ENCODE results near the gene TNFSF12.

Gene TNFSF12

GRCh38 chr17:7579834-7580603 lies 31.2 kb downstream of the TNFSF12 start:
- intact Hi-C loops (cut with DNase I): loop anchor here (10.0 kb wide), 2 partner anchors 105 to 225 kb away; partner anchors contain the start of genes KCTD11, TMEM95, TP53 and WRAP53
- peak in 1 of 42 donors; percentile 43 for DNase-seq

GRCh38 chr17:7580604-7581575 lies 32.0 kb downstream of the TNFSF12 start:
- intact Hi-C loops (cut with DNase I): loop anchor here (10.0 kb wide), 1 partner anchor 104 kb away; the partner anchor contains the start of genes TP53 and WRAP53
- DNase-seq: peak in 11 of 42 donors; percentile 11 to 65 (median 34)

GRCh38 chr17:7582396-7583252 lies 33.8 kb downstream of the TNFSF12 start:
- DNase-seq: peak in 7 of 42 donors; percentile 12 to 47 (median 33)
- intact Hi-C loops (cut with DNase I): loop anchor here (10.0 kb wide), 1 partner anchor 102 kb away; the partner anchor contains the start of genes TP53 and WRAP53

DNA sequence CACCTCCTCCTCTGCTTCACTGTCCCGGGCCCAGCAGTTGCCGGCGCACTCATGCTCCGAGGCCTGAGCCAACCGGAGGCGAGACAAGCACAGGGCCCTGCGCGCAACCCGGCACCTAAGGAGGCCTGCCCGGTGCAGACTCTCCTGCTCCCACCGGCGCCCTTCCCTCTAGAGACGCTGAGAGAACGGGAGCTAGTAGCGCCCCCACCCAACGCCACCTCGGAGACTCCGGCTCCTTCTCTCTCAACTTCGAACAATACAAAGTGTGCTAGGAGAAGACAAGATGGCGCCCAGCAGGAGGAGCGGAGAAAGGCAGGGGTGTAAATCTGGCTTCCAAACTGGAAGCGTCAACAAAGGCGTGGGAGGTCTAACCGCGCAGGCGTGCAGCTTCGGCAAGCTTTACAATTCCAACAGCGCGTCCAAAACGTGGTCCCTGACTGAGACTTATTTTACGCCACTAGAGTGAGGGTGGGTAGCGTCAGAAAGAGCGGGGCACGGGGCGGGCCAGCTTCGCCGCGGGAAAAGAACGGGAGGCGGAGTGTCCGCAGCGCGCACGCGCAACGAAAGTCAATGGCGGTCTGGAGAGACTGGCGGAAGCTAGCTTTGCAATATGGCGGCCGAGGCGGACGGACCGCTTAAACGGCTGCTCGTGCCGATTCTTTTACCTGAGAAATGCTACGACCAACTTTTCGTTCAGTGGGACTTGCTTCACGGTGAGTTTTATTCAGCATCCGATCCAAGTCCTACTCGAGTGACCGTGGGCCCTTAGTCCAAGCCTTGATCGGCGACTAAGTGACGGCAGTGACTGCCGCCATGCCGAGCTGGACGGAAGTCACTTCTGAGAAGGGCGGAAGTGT lies 34.6 kb downstream of the TNFSF12 start, which contains the start of gene MPDU1:
Gene MPDU1 (plus strand): TSS at position 600 of the 857 bp plus-strand sequence. CDS start 11 bp downstream, at position 611.
- DNase-seq: peak; percentile 90 to 99 (median 96)
- intact Hi-C loops (cut with DNase I): loop anchor here (10.0 kb wide), 1 partner anchor 101 kb away; the partner anchor contains the start of genes TP53 and WRAP53

DNA sequence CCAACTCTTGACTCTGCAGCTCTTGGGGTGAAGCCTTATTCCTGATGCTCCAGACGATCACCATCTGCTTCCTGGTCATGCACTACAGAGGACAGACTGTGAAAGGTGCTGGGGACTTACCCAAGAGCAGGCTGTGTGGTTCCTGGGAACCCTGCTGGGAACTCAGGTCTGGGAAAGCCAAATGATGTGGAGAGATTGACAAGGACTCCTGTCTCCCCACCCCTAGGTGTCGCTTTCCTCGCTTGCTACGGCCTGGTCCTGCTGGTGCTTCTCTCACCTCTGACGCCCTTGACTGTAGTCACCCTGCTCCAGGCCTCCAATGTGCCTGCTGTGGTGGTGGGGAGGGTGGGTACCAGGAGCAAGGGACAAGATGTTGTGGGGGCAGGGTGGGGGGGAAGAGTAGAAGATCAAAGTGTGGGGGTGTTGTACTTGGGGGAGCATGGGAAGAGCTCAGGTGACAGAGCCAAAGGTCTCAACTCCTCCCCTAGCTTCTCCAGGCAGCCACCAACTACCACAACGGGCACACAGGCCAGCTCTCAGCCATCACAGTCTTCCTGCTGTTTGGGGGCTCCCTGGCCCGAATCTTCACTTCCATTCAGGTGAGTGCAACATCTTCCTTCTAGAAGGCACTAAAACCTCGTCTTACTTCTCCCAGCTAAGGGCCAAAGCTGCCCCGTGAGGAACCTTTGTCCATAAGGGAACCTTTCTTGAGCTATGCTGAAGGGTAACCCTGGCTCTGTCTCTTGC lies 38.0 kb downstream of the TNFSF12 start:
- intact Hi-C loops (cut with DNase I): loop anchor here (10.0 kb wide), 1 partner anchor 98 kb away; the partner anchor contains the start of genes TP53 and WRAP53
- no peak for DNase-seq

DNA sequence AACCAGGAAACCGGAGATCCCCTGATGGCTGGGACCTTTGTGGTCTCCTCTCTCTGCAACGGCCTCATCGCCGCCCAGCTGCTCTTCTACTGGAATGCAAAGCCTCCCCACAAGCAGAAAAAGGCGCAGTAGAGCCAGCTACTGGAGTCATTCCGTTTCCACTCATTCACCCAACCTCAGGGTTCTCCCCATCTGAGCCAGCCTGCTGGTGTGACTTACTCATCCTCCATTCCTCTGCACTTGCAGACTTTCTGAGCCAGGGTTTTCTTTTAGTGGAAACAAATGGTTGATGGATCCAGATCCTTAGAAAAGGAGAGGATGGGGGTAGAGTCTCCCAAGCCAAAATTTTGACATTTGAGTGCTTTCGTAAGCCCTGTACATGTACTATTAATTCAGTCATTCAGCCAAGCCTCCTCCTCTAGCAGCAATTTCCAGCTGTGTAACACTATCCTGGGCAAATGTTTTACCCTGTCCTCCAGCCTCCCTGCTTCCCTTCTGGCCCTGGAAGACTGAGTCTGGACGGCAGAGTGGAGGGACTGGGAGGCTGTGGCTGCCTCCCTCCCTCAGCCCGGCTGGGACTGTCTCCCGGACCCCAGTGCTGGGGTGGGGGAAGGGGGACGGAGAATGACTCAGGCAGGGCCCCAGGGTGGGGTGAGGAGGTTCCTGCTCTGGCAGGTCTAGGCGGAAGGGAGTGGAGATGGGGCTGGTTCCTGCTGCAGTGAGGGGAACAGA lies 38.7 kb downstream of the TNFSF12 start:
- peak in 5 of 42 donors; percentile 12 to 50 (median 42) for DNase-seq
- intact Hi-C loops (cut with DNase I): loop anchor here (10.0 kb wide), 1 partner anchor 97 kb away; the partner anchor contains the start of genes TP53 and WRAP53

GRCh38 chr17:7588553-7589203 lies 39.8 kb downstream of the TNFSF12 start:
- DNase-seq: peak in 4 of 42 donors; percentile 7 to 38 (median 17)
- intact Hi-C loops (cut with DNase I): loop anchor here (10.0 kb wide), 1 partner anchor 96 kb away; the partner anchor contains the start of genes TP53 and WRAP53

- peak; percentile 81 to 94 (median 88) for DNase-seq
- intact Hi-C loops (cut with DNase I): loop anchor here (10.0 kb wide), 1 partner anchor 95 kb away; the partner anchor contains the start of genes TP53 and WRAP53
Observed at GRCh38 chr17:7589204-7589868, 40.5 kb downstream of the TNFSF12 start.

- DNase-seq: peak in 1 of 42 donors; percentile 28
Observed at GRCh38 chr17:7589891-7590691, 41.2 kb downstream of the TNFSF12 start, which contains the start of gene SOX15. Gene SOX15 (minus strand): TSS chr17:7590094. CDS start chr17:7589676, 418 bp downstream.

GRCh38 chr17:7590743-7591142 lies 41.9 kb downstream of the TNFSF12 start:
- intact Hi-C loops (cut with DNase I): no loop called here
- DNase-seq: no peak

More at GRCh38 chr17:7589891-7590691, 41.2 kb downstream of the TNFSF12 start, which contains the start of gene SOX15:
- intact Hi-C loops (cut with DNase I): loop anchor here (10.0 kb wide), 1 partner anchor 95 kb away; the partner anchor contains the start of genes TP53 and WRAP53

GRCh38 chr17:7591596-7591995 lies 42.7 kb downstream of the TNFSF12 start:
- intact Hi-C loops (cut with DNase I): no loop called here
- DNase-seq: no peak

- no peak for DNase-seq
- intact Hi-C loops (cut with DNase I): no loop called here
Observed at GRCh38 chr17:7592422-7593021, 43.7 kb downstream of the TNFSF12 start.

DNA sequence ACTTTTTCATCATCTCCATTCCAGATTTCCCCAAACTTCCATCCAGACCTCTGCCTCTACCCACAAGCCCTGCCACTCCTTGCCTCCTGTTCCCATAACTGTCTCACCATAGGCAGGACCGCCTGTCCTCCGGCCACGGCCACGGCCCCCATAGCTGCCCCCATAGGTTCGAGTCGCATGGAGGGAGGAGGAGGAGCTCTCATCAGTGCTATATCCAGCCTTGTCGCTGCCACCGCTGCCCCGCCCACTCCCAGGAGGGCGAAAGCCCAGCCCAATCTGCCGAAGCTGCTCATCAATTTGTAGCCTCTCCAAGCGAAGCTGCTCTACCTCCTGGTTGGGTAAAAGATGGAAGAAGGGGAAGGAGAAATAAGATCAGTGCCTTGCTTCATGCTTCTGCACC lies 44.4 kb downstream of the TNFSF12 start:
- no peak for DNase-seq
- intact Hi-C loops (cut with DNase I): no loop called here

Measured in head of caudate nucleus (tissue), 42 donors.